ENCODE data around the gene EDIL3.
"Not testable (repeated sequence)": the region's sequence is repeated elsewhere in the genome, so short reads cannot be mapped to it uniquely, and the experiment has no call there.

EDIL3 gene

DNA sequence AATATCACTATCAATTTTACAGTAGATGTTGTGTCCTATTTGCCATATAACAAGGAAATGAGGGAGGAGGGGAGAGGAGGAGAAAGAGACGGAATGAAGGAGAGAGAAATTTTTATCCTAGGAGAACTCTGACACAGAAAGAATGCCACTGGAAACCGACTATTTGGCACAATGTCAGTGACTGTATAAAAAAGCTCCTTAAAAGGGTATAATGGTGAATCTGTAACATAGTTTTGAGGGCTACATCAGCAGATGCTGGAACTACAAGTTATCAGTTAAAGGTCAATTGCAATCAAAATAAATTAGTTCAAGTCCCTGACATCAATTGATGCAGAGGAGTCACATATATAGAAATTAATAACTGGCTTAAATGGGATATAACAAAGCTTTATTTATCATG is 5.7 kb downstream of the EDIL3 start:
- no peak for DNase-seq (ENCODE audit: extremely low read depth in 1 of 2, low read depth in 1 of 2)

DNA sequence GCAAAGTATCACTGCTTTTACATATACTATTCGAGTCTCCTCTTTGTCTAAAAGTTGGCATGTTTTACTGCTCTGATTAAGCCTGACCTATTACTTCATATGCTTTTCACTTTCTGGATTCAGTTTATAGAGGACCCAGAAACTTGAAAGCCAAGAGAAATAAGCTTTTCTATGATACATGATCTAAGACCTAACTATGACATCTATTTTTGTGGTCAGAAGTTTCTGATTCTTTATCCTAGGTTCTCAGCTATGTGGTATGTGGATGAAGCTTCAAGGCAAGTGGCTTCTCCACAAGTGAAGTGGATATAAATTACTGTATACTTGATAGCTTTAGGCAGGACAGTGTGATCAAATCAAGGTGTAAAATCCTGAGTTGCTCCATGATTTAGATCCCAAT is 6.3 kb downstream of the EDIL3 start:
- DNase-seq (ENCODE audit: extremely low read depth in 1 of 2, low read depth in 1 of 2): no peak

- DNase-seq (ENCODE audit: extremely low read depth in 1 of 2, low read depth in 1 of 2): no peak
Observed at GRCh38 chr5:84376346-84376745, 8.3 kb downstream of the EDIL3 start.

GRCh38 chr5:84374568-84374967 is 10.1 kb downstream of the EDIL3 start:
- no peak for DNase-seq (ENCODE audit: extremely low read depth in 1 of 2, low read depth in 1 of 2)

DNA sequence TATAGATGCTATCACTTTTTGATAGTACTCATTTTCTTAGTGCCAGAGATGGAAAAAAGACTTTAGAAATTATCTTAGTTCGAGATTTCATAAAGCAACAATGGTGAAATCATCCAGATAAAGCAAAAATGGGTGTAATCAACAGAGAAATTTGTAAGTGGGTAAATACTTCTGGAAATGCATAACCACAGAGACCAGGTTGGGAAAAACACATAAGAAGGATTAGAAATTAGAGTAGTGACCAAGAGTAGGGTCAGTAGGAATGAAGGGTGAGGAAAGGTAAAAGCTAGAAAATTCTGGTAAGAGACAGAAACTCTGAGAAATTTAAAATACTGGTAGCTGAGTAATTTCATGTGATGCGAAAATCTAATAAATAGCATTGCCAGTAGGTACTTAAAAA is 11.2 kb downstream of the EDIL3 start:
- no peak for DNase-seq (ENCODE audit: extremely low read depth in 1 of 2, low read depth in 1 of 2)

GRCh38 chr5:84372066-84372695 is 12.5 kb downstream of the EDIL3 start:
- no peak for DNase-seq (ENCODE audit: extremely low read depth in 1 of 2, low read depth in 1 of 2)

- DNase-seq (ENCODE audit: extremely low read depth in 1 of 2, low read depth in 1 of 2): no peak
Observed at GRCh38 chr5:84370176-84370575, 14.5 kb downstream of the EDIL3 start.

GRCh38 chr5:84364043-84364442 is 20.6 kb downstream of the EDIL3 start:
- no peak for DNase-seq (ENCODE audit: extremely low read depth in 1 of 2, low read depth in 1 of 2)

- DNase-seq (ENCODE audit: extremely low read depth in 1 of 2, low read depth in 1 of 2): no peak
Observed at GRCh38 chr5:84362061-84362720, 22.5 kb downstream of the EDIL3 start.

GRCh38 chr5:84361572-84361971 is 23.1 kb downstream of the EDIL3 start:
- DNase-seq (ENCODE audit: extremely low read depth in 1 of 2, low read depth in 1 of 2): no peak

GRCh38 chr5:84360056-84360455 is 24.6 kb downstream of the EDIL3 start:
- DNase-seq (ENCODE audit: extremely low read depth in 1 of 2, low read depth in 1 of 2): no peak

DNA sequence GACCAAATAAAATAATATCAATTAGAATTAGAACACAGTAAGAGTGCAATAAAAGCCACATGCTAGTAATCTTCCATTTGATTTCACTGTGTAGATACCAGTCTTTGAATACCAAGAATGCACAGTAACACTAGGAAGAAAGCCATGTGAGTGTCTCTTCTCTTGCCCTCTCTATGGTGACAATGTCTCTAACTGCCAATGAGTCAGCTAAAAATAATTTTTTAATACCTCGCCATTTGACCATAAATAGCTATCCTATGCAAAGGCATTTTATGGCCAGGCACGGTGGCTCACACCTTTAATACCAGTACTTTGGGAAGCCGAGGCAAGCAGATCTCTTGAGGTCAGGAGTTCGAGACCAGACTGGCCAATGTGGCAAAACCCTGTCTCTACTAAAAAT is 30.6 kb downstream of the EDIL3 start:
- DNase-seq (ENCODE audit: extremely low read depth in 1 of 2, low read depth in 1 of 2): no peak

- DNase-seq (ENCODE audit: extremely low read depth in 1 of 2, low read depth in 1 of 2): no peak
Observed at GRCh38 chr5:84344788-84345187, 39.9 kb downstream of the EDIL3 start.

- no peak for DNase-seq (ENCODE audit: extremely low read depth in 1 of 2, low read depth in 1 of 2)
Observed at GRCh38 chr5:84343171-84343570, 41.5 kb downstream of the EDIL3 start.

- no peak for DNase-seq (ENCODE audit: extremely low read depth in 1 of 2, low read depth in 1 of 2)
Observed at GRCh38 chr5:84332106-84332505, 52.6 kb downstream of the EDIL3 start.

- DNase-seq (ENCODE audit: extremely low read depth in 1 of 2, low read depth in 1 of 2): no peak
Observed at GRCh38 chr5:84327591-84327990, 57.1 kb downstream of the EDIL3 start.

DNA sequence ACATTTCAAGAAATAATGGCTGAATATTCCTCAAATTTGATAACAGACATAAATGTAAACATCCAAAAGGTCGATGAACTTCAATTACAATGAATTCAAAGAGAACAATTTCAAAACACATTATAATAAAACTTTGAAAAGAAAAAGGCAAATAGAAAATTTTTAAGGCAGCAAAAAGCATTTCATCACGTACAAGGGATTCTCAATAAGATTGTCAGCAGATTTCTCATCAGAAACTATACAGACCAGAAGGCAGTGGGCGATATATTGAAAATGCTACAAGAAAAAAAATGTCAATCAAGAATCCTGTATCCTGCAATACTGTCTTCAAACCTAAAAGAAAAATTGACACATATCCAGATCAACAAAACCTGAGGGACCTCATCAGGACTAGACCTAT is 62.0 kb downstream of the EDIL3 start:
- DNase-seq (ENCODE audit: extremely low read depth in 1 of 2, low read depth in 1 of 2): no peak

DNA sequence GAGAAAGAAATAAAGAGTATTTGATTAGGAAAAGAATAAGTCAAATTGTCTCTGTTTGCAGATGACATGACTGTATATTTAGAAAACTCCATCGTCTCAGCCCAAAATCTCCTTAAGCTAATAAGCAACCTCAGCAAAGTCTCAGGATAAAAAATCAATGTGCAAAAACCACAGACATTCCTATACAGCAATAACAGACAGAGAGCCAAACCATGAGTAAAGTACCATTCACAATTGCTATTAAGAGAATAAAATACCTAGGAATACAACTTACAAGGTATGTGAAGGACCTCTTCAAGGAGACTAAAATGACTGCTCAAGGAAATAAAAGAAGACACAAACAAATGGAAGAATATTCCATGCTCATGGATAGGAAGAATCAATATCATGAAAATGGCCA is 66.9 kb downstream of the EDIL3 start:
- DNase-seq (ENCODE audit: extremely low read depth in 1 of 2, low read depth in 1 of 2): not testable (repeated sequence)

DNA sequence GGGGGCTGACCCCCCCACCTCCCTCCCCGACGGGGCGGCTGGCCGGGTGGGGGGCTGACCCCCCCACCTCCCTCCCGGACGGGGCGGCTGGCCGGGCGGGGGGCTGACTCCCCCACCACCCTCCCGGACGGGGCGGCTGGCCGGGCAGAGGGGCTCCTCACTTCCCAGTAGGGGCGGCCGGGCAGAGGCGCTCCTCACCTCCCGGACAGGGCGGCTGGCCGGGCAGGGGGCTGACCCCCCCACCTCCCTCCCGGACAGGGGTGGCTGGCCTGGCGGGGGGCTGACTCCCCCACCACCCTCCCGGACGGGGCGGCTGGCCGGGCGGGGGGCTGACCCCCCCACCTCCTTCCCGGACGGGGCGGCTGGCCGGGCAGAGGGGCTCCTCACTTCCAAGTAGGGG is 72.4 kb downstream of the EDIL3 start:
- not testable (repeated sequence) for DNase-seq (ENCODE audit: extremely low read depth in 1 of 2, low read depth in 1 of 2)

GRCh38 chr5:84309850-84310249 is 74.8 kb downstream of the EDIL3 start:
- not testable (repeated sequence) for DNase-seq (ENCODE audit: extremely low read depth in 1 of 2, low read depth in 1 of 2)

DNA sequence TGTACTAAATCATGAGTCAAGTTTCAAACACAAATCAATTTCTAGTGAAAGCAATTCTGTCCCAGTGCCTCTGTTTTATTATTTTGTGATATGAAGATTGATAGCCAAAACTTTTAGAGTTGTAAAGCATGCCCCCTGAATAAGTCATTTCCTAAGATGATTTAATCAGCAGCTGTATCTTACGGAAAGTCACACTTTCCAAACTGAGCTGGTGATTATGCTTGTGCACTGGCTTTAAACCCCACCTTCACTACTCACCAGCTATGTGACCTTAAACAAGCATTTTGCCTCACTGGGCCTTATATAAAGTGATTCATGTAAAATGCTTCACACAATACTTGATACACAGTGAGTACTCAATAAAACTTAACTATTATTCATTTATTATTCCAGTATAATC is 78.1 kb downstream of the EDIL3 start:
- DNase-seq (ENCODE audit: extremely low read depth in 1 of 2, low read depth in 1 of 2): no peak

GRCh38 chr5:84304599-84304998 is 80.1 kb downstream of the EDIL3 start:
- no peak for DNase-seq (ENCODE audit: extremely low read depth in 1 of 2, low read depth in 1 of 2)

DNA sequence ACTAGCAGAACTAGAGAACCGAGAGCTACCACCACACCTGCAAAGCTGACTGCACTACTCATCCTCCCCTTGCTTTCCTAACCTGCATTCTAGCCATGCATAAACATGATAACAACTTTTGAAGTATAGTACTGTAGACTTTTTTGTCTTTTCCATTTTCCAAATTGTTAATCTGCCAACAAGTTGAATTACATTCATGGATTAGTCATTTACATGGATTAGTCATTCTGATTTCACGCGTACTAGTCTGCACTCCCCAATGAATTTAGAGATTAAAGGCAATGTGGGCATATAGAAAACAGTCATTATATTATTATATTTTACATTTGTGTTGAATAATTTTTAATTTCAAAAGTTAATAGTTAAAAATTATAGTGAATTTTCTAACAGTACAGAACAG is 81.4 kb downstream of the EDIL3 start:
- DNase-seq (ENCODE audit: extremely low read depth in 1 of 2, low read depth in 1 of 2): no peak

All from activated CD8-positive, alpha-beta memory T cell treated with anti-CD3 and anti-CD28 coated beads for 1 hour (primary cell).